H1 (cell line): ENCODE data around the gene RAD51B.

Experiments
- GTF2F1 ChIP-seq: IDR thresholded peaks from 2 replicates; pipeline ENCODE4 v1.6.1; 2012; ENCODE audit warnings: low read depth, low read length, improper control_type of control experiment, borderline replicate concordance
- POLR2AphosphoS5 ChIP-seq: IDR thresholded peaks from 2 replicates; pipeline ENCODE4 v1.6.1; 2011; ENCODE audit warnings: low read depth, low read length
- SUZ12 ChIP-seq: fragments of 200-600 bp; sonication (generic); IDR thresholded peaks from 2 replicates; pipeline ENCODE4 v1.6.1; 2012; ENCODE audit warnings: mild to moderate bottlenecking, inconsistent platforms, low read length, moderate library complexity, mixed read lengths
- TAF7 ChIP-seq: optimal IDR thresholded peaks from 2 replicates; pipeline ENCODE3; 2011; ENCODE audit warnings: low read depth, mild to moderate bottlenecking, inconsistent platforms, low read length, moderate library complexity, borderline replicate concordance
- TEAD4 ChIP-seq: IDR thresholded peaks from 2 replicates; pipeline ENCODE4 v1.6.1; 2012; ENCODE audit warnings: low read depth, low read length, inconsistent platforms, mixed read lengths
- ZNF274 ChIP-seq: IDR thresholded peaks from 2 replicates; pipeline ENCODE4 v1.7.0; 2012; ENCODE audit warnings: low read length, borderline replicate concordance; ENCODE audit errors: extremely low read depth
- TF ChIP-seq, protein P1 (sequence below): IDR thresholded peaks from 2 replicates; pipeline ENCODE4 v1.6.1; 2012; ENCODE audit warnings: inconsistent platforms
- TF ChIP-seq, protein P2 (sequence below): IDR thresholded peaks from 2 replicates; pipeline ENCODE4 v1.6.1; 2011; ENCODE audit warnings: low read length, improper control_type of control experiment

DNA sequence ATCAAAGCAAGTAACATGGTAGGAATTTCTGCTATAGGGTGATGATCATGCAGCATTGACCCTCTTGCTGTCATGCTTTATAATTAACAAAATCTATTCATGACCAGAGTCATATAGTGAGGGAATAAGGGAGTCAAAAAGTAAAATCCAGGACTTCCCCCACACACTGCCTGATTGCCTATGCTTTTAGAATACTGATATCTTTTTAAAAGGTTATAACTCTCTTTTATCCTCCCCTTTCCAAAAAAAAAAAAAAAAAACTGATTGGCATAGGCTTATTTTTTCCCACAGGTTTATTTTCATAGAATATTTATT is 921.9 kb downstream of the RAD51B start:
- TF ChIP-seq TEAD4 (no peak), SUZ12 (no peak), ZNF274 (no peak), GTF2F1 (no peak), POLR2AphosphoS5 (no peak), TAF7 (no peak)
- TF ChIP-seq, protein P1, sequence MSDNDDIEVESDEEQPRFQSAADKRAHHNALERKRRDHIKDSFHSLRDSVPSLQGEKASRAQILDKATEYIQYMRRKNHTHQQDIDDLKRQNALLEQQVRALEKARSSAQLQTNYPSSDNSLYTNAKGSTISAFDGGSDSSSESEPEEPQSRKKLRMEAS: no peak
- TF ChIP-seq, protein P2, sequence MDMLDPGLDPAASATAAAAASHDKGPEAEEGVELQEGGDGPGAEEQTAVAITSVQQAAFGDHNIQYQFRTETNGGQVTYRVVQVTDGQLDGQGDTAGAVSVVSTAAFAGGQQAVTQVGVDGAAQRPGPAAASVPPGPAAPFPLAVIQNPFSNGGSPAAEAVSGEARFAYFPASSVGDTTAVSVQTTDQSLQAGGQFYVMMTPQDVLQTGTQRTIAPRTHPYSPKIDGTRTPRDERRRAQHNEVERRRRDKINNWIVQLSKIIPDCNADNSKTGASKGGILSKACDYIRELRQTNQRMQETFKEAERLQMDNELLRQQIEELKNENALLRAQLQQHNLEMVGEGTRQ: no peak
